Measurements from ENCODE around the gene C16orf89.

DNA sequence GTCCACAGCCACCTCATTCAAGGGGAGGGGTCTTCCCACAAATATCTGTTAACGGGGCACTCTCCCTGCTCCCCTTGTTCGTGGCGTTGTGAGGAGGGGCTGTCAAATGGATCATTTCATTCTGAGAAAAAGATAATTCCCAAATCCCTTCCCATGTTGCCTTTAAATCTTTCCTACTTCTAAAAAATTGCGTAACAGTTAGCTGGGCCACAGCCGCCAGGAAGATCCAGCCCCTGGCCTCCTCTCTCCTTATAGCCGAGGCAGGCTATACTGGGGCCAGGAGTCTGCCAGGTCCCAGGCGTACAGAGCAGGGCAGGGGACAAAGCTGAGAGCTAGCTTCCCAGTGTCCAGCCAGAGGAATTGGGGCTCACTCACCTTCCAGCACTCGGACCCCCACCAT lies 430 bp downstream of the C16orf89 start:
- TF ChIP-seq SUZ12 (IDR thresholded peaks at IDR 0.05; ENCODE audit: extremely low read depth, insufficient read depth, insufficient read length) (no peak), ZNF274 (IDR thresholded peaks at IDR 0.05; ENCODE audit: low read depth, low read length) (no peak), YY1 (IDR thresholded peaks at IDR 0.05; ENCODE audit: insufficient read depth, insufficient read length) (no peak)
